Central memory CD4-positive, alpha-beta T cell (primary cell): Measurements from ENCODE around the gene HAPLN1.

Experiments
- DNase-seq: peaks from one replicate; pipeline ENCODE4 v3.0.0; 2022

HAPLN1 gene

GRCh38 chr5:83715236-83716065, 5.2 kb downstream of the HAPLN1 start:
- no peak for DNase-seq

- DNase-seq: no peak
Observed at GRCh38 chr5:83714810-83715209, 5.8 kb downstream of the HAPLN1 start.

- DNase-seq: no peak
Observed at GRCh38 chr5:83711982-83712601, 8.6 kb downstream of the HAPLN1 start.

- DNase-seq: no peak
Observed at GRCh38 chr5:83709973-83710372, 10.7 kb downstream of the HAPLN1 start.

GRCh38 chr5:83708170-83708569, 12.5 kb downstream of the HAPLN1 start:
- no peak for DNase-seq

DNA sequence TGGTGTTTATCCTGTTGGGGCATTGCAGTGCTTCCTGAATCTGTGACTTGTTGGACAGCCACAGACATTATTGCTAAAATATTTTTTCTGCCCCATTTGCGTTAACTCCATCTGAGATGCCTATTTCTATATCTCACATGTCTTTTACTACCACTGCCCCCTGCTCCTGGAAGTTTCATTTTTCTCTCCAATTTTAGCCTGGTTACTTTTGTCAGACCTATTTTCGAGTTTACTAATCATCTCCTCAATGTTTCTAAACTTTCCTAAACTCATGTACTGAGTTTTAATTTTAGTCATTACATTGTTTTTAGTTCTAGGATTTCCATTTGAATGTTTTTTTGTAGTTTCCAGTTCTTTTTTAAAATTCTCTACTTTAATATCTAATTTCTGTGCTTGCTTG, 17.6 kb downstream of the HAPLN1 start:
- DNase-seq: no peak

DNA sequence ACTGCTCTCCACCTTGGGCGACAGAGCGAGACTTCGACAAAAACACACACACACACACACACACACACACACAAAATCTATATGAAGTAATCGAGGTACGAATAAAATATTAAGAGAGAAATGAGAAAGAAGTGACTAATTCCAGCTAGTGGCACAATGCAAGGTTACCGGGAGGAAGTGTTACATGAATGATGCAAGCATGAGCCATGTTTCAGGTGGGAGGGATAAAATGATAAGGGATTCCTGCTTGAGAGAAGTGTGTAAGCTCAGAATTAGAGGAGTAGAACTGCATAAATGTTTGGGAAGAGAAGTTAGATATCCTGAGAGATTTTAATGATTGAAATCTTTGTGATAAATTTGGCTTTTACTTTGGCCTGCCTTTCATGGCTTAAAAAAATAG, 18.8 kb downstream of the HAPLN1 start:
- DNase-seq: no peak

DNA sequence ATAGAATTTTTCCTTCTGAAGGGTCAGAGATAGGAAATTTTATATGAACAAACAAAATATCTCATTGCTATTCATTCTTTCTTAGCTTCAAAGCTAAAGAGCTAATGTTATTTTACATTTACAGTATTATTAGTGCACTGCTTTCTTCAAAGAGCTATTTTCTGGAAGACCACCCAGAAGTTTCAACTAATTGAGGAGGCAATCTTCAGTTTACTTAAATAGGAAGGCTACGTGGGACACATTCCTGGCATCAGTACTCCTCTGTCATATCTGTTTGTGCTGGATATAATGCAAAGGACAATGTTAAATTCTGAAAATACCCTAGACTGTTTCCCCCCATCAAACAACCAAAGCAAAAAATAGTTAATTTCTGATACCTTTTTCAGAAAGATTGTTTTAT, 30.8 kb downstream of the HAPLN1 start:
- no peak for DNase-seq

DNA sequence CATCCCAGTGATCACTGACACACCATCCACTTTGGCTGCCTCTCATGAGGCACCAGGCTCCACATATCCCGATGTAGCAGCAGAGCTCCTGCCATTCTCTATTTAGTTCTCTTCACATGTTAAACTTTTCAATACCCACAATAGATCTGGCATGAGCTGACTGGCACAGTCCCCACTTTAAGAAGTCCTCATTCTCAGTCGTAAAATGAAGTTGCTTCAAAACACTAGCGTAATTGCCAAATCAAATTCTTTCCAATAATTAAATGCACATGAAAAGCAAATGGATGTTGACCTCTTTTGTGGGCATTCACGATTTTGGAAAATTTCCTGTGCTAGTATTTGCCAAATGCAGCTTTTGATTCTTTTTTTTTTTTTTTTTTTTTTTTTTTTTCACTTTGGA, 32.4 kb downstream of the HAPLN1 start:
- no peak for DNase-seq

GRCh38 chr5:83687124-83687619, 33.5 kb downstream of the HAPLN1 start:
- no peak for DNase-seq

GRCh38 chr5:83686251-83686650, 34.4 kb downstream of the HAPLN1 start:
- DNase-seq: no peak

GRCh38 chr5:83683836-83684235, 36.8 kb downstream of the HAPLN1 start:
- no peak for DNase-seq

DNA sequence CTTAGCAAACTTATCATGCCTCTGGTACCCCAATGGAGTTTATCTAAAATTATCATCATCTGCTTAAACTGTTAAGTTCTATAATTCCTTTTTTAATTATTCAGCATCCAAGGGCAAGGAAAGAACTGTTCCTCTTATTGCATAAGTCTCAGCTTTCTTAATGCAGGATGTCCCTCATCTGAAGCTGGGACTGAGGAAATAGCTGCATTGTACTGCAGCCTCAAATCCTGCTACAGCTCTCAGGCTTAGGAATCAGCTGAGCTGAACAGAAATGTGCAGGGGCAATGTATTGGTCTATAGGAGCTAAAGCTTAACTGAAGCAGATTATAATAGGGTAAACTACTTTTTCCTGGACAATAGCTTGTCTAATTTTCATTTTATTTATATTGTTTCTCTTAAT, 48.0 kb downstream of the HAPLN1 start:
- DNase-seq: no peak

DNA sequence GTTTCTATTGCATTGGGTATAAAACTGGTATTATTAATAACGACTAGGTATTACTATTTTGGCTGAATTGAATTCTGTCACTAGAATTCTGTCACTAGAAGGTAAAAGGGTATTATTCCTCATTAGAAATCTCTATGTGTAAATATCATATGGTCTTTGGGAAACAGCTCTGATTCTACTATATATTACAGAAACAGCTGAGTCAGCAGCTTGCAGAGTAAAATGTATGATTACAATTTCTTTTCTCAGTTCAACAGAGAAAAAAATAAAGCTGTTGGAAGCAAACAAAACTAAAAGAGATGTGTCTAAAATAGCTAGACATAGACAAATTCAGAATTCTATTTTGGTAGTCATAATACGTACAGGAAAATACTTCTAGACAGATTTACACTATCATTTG, 48.5 kb downstream of the HAPLN1 start:
- no peak for DNase-seq

DNA sequence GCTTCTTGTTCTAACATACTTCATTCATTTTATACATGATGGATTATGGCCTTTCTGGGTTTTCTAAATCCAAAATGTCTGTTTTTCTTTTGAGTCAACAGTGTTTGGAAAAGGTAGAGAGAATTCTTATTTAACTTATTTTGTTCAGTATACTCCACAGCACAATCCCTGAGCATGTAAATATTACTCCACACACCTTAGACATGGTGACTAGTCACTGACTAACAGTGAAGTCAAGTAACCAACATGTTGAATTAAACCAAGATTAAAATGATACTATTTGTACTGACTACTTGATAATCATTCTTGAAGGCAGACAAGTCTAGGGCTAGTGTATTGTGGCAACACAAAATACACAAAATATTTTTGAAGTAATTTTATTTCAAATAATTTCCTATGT, 55.0 kb downstream of the HAPLN1 start:
- DNase-seq: no peak

DNA sequence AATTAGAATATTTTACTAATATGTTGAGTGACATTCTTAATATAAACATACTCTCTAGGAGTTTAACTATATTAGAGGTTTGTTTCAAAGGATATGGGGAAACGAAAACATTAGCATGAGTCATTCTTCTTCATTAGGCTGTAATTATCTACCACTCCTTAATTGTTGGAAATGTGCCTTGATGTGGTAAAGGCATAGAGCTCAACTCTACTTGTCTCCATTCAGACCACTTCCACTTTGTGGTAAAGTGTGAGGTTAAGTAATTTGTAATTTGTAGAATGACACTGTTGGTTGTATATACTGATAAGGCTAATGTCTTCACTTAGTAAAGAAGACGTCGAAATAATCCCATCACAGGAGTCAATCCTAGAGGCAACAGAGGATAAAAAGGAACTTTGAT, 58.1 kb downstream of the HAPLN1 start:
- DNase-seq: no peak

DNA sequence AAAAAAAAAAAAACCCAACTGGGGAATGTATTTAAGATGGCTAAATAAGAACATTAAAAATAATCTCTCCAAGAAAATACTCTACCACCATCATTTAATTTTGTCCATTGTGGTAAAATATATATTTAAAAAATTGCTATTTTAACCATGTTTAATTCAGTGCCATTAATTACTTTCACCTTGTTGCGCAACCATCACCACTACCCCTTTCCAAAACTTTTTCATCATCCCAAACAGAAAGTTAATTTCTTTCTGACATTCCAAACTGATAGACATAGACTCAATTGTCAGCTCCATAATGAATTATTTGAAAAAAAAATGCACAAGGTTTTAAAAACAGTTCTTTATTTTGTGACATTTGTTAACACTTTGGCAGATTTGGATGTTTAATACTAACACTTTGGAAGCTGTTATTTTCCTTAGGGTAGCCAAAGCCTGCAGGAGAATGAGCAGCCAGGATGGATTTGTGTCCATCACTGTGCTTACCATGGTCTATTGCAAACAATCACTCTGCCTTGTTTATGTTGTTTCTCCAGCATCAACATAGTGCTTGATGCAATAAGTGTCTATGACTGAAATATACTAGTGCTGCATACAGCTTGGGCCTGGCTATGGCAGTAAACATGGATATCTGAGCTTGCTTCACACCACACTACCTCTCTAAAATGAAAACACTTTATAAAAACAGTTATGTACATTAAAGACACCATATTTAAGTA, 62.7 kb downstream of the HAPLN1 start:
- no peak for DNase-seq

DNA sequence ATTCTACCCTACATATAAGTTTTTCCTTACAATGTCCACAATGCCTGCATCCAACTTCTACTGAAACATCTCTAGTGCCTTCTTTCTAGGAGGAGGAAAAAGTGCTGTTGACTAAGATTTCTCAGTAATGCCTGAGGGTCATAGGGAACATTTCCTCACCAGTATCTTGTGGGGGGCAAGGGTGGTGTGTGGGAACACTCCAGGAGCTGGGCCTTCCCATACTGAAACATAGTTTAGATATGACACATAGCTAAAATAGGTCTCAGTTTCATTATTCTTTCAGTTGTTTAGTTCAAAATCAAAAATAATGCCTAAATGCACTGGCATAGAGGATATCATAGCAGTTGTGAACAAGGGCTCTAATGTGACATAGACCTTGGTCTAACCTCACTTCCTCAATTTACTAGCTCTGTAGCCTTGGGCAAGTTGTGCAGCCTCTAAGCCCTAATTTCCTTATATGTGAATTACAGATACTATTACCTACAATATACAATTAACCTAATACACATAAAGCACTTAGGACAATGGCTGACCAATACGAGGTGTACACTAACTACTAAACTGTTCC, 66.1 kb downstream of the HAPLN1 start:
- no peak for DNase-seq

DNA sequence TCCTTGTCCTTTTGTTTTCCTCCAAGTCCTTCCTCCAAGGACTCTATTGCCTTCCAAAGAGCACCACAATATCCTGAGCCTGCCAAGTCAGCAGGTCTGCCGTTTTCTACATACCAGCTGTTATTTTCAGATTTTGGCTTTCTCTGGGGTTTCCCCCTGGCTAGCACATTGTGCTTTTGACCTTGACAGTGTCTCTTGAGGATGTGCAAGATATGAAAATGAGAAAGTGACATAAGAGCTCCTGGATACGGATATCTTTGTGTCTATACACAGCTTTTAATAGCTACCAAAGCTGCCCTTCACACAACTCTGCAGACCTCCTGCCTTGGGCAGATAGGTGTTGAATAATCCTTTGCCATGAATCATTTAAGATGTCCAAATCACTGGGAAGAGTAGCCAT, 67.0 kb downstream of the HAPLN1 start:
- DNase-seq: no peak

DNA sequence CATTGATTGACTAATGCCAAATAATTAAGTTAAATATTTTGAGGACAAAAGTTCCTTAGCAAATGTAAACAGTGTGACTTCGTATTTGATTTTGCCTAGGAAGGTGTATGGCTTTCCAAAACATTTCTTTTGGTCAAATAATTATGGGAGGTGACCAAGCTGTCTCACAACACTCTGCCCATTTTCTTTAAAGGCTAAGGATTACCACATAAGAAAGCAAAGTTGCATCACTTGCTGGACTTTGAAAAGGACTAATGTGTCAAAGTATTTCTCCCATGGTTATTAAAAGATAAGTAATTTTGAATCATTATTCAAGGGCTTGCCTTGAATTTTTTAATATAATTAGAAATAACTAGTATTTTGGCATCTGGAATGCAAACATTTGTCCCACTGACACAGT, 74.7 kb downstream of the HAPLN1 start:
- DNase-seq: no peak

DNA sequence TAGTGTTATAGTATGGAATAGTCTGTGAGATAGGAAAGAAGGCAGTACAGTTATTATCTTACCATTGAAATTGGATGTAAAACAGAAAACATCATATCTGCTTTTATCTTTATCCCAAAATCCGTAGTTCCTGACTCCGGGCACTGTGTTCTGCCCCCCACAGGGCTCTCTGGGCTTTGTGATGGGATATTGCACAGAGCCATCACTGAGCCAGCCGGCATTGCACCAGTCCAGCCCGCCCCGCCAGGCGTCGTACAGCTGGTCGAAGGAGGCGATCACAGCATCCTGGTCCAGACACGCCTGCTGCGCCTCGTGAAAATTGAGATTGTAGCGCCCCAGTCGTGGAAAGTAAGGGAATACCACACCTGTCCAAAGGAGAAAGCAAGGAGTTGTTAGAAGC, 76.4 kb downstream of the HAPLN1 start:
- DNase-seq: no peak

DNA sequence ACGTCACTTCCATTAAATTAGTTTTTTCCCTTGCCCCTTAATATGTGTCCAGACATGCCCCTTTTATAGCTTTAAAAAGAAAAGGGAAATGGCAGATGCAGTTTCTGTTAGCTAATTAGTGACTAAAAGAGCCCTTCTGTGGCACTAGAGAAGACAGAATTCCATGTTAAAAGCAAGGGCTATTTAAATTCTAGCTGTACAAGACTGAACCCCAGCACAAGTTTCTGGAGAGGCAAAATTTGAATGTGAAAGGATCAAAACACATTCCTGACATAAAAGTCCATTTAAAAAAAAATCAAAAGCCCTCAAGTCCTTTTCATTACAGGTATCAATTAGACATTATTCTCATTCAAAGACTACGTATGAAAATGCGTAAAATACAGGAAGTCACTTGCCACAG, 78.7 kb downstream of the HAPLN1 start:
- DNase-seq: no peak

- no peak for DNase-seq
Observed at GRCh38 chr5:83639911-83640310, 80.7 kb downstream of the HAPLN1 start.

- DNase-seq: no peak
Observed at GRCh38 chr5:83636156-83636555, 84.5 kb downstream of the HAPLN1 start.
